NOMO-1 treated with dmso at 0.1 percent for 144 hours (cell line): Measurements from ENCODE around the gene CNNM1.

Experiments
- DNase-seq: peaks from one replicate; lab custom pipeline; 2025; ENCODE audit not compliant: unreplicated experiment; lab: John Stamatoyannopoulos, UW

CNNM1 gene

DNA sequence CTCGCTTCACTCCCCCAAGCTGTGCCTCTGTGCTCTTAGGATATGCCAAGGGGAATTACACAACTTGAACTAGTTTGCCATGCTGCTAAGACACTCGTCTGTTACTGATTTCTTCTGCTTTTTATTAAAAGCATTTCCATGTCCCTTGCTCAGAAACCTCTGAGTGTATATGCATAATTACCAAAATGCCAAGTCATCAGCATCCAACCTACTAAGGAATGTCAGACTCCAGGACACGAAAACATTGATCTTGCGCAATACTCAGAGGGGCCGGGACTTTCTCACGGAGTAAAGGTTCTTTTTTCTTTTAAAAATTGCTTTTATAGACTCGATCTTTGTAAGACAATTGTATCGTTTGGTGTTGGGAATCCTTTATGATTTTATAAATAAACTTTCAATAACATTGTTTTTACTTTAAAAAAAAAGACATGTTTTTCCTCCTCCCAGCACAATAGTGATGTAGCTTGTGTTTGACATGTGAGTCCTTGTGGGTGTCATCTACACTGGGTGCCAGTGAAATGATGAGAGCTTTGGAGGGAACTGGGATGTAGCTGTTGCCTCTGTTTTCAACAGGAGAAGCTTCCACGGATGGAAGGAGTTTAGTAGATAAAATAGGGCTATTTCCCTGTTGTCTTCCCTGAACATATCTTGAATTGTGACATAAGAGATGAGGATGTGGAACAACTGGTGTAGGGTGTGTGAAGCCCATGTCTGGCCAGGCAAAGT, 43.6 kb downstream of the CNNM1 start:
- no peak for DNase-seq

DNA sequence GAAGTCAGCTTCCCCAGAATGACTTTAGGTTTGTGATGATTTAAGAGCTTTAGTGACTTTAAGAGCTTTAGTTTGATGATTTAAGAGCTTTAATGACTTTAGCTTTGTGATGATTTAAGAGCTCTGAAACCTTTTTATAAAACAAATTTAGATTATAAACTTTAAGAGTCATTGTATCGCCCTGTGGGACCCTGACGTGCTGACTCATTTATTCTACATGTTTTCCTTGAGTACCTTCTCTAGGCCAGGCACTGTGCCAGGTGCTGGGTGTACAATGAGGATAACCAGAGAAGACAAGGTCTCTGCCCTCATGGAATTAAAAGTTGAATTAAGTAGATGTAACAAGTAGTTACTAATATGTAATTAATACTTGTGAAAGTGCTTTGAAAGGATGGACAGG, 45.4 kb downstream of the CNNM1 start:
- DNase-seq, result no peak

DNA sequence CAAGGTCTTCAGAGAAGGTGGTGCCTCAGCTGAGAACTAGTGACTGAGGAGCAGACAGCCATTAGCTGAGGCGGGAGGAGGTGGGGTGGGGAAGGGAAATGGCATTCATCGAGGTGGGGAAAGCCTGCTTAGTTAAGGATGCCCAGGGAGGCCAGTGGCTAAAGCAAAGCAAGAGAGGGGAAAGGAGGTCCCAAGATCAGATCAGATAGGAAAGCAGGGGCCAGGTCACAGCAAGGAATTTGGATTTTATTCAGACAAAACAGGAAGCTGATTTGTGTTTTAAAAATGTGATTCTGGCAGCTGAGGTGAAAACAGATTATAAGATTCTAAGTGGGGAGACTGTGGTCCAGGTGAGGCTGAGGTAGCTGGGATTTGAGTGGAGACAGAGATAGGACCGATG, 45.8 kb downstream of the CNNM1 start:
- no peak for DNase-seq

DNA sequence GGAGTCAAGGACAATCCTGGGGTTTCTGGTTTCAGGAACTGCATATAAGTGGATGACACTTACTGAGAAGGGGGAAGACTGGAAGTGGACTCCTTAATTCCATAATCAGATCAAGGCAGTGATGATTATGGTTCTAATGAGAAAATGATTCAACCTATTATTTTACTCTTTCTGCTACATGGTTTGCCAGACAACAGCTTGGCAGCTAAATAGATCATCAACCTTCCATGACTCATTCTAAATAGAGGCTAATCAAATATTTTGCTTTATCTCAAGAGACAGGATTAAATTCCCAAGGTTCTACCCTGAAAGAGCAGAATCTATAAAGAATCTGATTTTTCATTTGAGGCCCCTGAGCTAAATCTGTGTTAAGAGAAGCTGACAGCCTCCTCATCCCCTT, 46.3 kb downstream of the CNNM1 start:
- no peak for DNase-seq

DNA sequence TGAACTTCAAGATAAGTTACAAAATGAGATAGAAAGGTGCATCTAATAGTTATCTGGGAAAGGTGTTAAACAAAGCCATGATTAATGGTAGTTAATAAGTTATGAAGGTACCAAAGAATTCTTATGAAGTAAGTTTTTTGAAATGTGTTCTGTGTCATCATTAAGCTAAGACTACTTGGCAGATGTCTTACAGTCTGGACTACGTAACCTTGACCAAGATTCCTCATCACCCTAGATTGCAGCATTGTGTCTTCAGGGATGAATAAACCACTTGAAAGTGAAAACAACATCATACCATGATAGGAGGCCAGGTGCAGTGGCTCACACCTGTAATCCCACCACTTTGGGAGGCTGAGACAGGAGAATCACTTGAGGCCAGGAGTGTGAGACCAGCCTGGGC, 53.0 kb downstream of the CNNM1 start:
- DNase-seq, result no peak

DNA sequence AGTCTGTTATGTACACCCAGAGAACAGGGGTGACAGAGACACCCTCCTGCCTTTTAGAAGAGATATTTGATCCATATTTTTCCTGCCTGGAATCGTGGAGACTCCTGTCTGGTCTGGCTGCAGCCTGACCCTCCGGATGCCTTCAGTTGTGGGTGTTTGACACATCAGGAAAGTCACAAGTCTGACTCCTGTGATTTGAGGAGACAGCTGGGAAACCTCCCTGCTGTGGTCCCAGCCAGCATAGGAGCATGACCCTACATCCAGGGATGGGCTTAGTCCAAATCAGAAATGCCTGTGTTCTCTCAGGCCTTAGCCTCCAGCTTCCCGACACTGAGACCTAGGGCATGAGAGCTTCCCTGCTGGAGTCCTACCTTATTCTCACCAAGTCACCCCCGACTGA, 57.9 kb downstream of the CNNM1 start:
- DNase-seq, result no peak

DNA sequence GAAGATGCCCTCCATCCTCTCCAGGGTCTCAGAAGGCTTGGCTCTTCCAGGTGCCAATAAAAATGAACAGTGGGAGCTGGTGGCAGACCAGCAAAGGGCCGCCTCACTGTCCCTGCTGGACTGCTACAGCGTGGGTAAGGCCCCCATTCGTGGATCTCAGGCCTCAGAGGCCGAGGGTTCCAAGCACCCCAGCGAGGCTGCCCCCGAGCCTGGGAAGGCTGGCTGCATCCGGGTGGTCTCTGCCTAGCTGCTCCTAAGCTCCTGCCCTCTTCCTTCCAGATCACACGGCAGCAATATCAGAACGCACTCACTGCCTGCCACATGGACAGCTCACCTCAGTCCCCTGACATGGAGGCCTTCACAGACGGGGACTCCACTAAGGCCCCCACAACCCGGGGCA, 58.4 kb downstream of the CNNM1 start:
- no peak for DNase-seq

DNA sequence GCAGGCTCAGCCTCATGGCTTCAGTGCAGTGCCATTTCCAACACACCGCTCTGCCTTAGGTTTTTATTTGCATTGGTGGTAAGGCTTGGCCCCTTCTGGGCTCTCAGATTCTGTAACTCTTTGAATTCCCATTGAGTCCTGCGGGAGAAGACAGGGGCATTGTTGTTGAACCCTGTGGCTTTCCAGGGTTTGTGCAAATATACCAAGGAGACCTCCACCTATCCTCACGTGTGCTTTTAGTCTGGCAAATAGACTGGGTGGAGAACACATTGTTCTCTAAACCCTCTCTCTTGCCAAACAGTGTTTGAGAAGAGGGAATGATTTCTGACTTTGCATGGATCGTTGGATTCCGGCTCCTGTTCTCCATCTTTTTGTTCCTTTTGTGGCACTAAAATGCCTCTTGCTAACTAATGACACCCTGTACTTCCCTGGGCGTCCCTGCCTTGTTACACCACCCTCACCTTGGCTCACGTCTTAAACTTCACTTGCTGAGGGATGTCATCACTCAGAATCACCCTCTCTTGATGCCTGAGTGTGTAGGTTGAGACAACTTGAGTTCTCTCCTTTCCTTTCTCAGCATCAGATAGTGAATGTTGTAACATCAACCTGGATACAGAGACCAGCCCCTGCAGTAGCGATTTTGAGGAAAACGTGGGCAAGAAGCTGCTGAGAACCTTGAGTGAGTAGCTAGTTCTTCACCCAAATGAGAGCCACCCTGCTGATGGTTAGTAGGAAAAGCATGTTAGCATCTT, 60.7 kb downstream of the CNNM1 start:
- DNase-seq, result no peak

DNA sequence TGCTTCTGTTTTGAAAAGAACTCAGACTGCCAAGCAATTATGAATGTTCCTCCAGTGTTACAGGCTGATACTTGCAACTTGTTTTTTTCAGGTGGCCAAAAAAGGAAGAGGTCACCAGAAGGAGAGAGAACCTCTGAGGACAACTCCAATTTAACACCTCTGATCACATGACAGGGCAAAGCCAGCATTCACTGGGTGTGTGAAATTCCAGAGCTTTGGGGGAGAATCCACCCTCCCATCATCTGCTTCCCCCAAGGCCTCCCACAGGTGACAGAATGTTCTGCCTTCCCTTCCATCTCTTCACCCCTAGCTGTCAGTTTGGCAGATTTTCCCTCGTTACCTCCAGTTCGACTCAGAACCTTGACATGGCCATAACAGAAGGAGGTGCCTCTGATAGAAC, 62.2 kb downstream of the CNNM1 start:
- no peak for DNase-seq

DNA sequence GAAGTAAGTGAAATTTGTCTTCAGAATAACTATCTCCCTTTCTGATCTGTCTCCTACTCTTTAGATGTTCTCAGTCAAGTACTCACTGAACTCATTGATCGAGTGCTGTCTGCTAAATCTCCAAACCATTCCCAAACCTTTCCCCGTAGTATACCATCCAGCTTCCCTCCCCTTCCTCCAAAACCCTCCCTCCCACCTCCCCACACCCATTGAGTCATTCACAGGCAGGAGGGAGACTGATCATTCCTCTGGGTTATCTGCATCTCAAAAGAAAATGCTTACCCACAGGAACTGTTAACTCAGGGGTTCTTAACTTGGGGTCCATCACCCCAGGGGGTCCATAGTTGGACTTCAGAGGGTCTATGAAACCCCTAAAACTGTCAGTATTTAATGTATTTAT, 63.9 kb downstream of the CNNM1 start:
- DNase-seq, result no peak

DNA sequence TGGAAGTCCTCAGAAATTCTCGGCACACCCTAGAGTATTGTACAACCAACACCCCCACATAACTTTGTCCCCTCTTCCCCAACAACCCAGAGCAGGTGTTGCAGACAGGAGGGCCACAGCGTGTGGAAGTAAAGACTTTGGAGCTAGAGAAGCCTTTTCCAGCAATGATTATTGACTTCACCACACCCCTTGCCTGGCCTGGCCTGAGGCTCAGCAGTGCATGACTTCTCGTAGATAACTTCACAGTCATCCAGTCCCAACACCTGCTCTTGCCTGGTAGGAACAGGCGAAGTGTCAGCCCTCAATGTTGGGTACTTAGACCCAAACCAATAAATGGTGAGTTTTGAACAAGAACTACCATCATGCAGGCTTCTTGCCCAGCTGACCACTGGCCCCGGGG, 64.5 kb downstream of the CNNM1 start:
- no peak for DNase-seq

DNA sequence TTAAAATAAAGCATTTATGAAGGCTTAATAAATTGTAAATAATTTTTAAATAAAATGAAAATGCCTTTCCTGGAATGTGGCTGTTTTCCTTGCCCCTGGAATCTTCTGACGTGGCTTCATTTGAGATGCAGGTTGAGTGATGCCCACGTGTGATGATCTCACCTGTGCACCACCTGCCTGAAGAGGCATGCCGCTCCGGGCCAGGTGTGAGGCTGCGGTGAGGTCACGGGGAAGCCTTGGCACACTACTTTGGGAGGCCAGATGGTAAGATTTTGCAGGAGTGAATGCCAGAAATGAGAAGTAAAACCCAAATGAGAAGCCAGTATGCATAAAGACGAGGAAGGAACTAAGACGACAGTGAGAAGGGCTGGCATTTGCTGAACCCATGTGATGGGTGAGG, 65.1 kb downstream of the CNNM1 start:
- no peak for DNase-seq

DNA sequence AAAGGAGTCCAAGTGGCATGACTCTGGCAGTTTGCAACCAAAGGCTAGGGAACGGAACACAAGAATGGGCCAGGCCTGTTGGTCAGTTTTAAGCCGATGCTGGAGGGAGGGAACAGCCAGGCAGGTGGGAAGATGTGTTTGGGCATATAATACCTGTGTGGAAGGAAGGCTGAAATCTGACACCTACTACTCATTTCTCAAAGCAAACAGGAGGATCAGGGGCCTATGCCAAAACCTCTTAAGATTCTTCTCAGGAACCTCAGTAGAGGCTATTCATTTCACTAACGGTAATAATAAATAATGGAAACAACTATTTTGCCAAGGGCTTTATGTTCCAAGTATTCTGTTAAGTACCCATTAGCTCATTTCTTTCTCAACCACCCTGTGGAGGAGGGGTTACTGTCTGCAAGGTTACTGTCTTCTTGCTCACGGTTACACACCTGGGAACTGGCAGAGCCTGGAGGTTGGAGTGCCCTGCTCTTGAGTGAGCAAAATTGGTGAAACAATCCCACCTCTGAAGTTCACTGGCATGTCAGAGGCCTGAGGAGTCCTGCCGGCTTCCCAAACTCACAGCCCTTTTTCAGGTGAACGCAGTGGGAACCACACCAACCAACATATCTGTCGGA, 65.7 kb downstream of the CNNM1 start:
- no peak for DNase-seq

DNA sequence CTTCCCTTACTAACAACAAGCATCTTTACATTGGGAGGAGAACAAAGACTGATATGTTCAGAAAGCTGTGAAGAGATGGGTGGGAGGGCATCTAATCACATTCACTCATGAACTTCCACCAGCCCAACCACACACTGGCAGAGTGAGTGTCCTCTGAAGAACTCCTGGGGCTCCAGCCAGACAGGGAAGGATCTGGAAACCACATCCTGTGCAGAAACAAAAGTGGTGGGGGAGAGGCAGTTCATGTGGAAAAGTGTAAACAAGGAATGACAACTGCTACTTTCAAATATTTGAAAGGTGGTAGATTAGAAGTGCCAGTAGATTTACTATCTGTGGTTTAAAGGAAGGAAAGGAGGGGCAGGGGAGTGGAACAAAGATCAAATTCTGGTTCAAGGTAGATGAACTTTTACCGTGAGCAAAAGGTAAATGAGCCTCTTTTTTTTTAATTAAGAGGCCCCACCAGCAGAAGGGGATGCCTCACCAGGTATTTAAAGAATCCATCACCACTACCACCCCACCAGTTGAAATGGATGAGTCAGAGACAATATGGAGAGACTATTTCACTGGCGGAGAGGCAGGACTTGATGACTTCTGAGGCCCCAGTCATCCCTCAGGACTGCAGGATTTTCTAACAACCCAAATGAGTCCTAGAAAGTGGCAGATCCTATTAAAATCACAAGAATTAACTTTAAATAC, 66.7 kb downstream of the CNNM1 start:
- DNase-seq, result no peak

DNA sequence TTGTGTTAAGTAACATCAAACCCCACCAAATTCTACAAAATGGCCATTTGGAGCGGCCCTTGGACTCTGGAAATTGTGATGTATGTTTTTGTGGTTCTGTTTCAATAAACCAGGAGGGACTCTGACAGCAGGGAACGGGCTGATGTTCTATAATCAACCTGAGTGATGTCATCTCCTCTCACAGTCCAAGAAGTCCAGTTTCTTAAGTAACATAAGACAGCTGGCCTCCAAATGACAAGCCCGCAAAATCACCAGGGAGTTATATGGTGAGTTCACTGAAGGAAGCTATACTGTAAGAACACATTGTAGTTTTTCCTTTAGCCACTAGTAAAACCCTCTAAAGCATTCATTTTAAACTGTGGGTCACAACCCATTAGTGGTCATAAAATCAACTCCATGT, 67.3 kb downstream of the CNNM1 start:
- DNase-seq, result no peak

DNA sequence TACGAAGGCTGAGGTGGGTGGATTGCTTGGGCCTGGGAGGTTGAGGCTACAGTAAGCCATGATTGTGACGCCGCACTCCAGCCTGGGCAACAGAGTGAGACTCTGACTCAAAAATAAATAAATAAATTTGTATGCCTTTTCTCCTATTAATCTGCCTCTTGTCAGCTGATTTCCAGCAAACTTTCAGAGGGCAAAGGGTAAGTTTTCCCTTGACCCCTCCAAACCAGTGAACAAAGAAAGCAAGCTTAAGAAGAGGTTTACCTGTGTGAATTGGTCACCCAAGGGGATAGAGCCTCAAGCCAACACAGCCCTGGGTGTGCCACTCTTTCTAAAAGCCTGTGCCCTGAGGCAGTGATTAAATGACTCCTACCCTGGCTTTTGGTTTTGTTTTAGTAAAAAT, 70.5 kb downstream of the CNNM1 start:
- DNase-seq, result no peak

DNA sequence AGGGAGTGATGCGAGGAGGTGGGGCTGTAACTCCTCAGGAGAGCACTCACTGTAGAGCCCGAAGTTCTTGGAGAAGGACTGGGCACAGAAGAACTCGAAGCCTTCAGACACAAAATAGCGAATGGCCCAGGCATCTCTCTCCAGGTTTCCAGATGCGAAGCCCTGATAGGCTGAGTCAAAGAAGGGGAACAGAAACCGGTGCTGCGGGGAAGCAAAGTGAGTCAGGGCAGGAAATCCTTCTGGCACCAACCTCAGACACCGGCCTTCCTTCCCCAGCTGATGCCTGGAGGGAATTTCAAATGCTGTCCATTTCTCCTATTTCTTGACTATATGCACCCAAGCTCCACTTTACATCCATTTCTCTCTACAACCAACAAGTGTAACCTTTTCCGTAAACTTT, 74.5 kb downstream of the CNNM1 start:
- DNase-seq, result peak; percentile 40

DNA sequence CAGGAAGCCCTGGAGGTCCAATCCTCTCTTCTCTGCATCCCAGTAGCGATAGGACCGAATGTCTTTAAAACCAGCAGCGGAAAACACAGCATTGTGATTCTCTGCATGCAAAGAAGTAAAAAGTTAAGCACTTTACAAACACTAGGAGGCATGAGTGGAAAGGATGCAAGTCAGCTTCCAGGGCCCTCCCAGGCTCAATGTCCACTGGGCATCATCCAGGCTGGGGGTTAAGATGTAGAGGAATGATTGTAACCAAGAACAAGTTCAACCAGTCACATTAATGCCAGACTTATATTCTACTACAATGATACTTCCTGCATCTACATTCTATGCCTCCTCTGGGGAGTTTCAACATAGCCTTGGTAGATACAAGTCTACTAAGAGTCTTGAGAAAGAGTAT, 77.0 kb downstream of the CNNM1 start:
- DNase-seq, result no peak

DNA sequence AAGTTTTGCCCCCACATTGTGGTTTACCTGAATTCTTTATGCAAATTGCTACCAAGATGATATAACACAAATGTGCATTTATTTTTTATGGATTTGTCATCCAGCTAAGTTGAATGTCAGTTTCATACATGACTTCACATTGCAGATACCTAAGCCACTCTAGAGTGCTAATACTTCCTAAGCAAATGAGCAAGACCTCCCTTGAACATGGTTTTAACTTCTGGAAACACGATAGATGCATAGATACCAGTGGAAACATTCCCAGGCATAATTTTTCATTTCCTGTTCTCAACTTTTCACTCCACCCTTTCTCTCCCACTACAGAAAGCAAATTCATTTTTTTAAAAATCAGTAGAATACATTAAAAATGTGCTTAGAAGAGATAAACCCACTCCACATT, 81.0 kb downstream of the CNNM1 start:
- DNase-seq, result no peak

DNA sequence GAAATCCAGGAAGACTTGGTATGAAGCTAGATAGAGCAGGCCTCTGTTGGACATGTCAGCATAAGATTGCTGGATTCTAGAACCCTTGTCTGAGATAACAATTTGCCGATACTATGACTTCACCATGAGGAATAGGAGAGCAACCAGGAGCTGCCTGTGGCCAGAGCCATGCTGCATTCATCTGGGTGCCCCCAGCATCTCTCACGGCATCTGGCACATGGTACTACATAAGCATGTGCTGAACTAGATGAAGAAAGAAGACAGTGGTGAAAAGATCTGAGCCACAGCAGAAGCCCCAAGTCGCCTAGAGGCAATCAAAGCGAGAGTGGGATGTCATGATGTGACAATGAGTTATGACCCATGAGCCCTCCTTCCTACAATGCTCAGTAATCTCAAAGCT, 81.7 kb downstream of the CNNM1 start:
- no peak for DNase-seq

DNA sequence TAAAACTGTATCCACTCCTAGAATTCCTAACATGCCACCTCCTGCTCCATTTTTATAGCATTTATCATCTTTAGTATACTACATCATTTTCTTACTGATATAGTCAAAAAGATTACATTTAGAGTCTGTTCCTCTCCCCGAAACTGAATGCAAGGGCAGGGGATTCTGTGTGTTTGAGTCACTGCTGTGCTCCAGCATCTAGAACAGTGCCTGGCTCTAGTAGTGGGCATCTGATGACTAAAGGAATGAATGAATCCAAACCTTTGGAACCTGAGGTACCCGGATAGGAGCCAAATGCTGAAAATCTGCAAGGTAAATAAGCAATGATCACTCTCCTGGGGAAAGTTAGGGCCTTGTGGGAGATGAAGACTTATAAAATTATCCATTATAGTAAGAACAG, 82.4 kb downstream of the CNNM1 start:
- DNase-seq, result no peak

DNA sequence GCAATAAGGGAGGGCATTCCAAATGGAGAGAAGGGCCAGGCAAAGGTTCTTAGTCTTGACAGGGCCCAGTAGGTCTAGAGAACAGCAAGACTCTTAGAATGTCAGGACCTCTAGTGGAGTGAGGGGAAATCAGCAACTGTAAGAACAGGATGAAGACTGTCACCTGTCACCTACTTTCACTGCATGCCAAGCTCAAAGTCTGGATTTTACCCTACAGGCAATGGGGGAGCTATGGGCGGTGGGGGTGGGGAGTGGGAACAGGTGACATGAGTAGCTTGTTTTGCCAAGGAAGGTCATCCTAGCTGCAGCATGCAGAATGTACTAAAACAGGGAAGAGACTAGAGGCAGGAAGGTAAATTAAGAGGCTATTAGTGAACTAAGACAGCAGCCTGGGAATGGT, 82.9 kb downstream of the CNNM1 start:
- no peak for DNase-seq
